WTC11 (cell line): Measurements from ENCODE around the gene VSX1. TPM values are rescaled to one million over a fixed set of nuclear protein-coding genes. Genes with fewer than 3 reads are reported as not detected.

ENCODE experiments used
- ATAC-seq: fragments of 200-7000 bp; cut with Tn5 transposase; 2 replicates; pipeline ENCODE4 v1.10.0; 2021; ENCODE audit warnings: mild to moderate bottlenecking, moderate library complexity
- CTCF ChIA-PET: fragments of 300-600 bp; sonication (Branson Sonifier 250); formaldehyde crosslinking; loops from one replicate; lab custom pipeline; 2021; ENCODE audit warnings: antibody characterized with exemption; lab: Charles Lee
- POLR2A ChIA-PET: fragments of 350-600 bp; sonication (Branson Sonifier 250); formaldehyde crosslinking; loops from one replicate; lab custom pipeline; 2021; ENCODE audit warnings: antibody characterized with exemption; lab: Charles Lee
- DNase-seq: peaks from one replicate; pipeline ENCODE4 v3.0.0; 2021; ENCODE audit warnings: low spot score
- H3K27ac Mint-ChIP-seq: 2 replicates; pipeline ENCODE4 v1.8.0; 2021; ENCODE audit warnings: mixed read lengths
- H3K27me3 Mint-ChIP-seq: 2 replicates; pipeline ENCODE4 v1.8.0; 2021; ENCODE audit warnings: low read depth, mild to moderate bottlenecking, moderate library complexity, mixed read lengths
- H3K36me3 Mint-ChIP-seq: 2 replicates; pipeline ENCODE4 v1.8.0; 2021; ENCODE audit warnings: mixed read lengths
- H3K4me1 Mint-ChIP-seq: 2 replicates; pipeline ENCODE4 v1.8.0; 2022; ENCODE audit warnings: mixed read lengths
- H3K4me3 Mint-ChIP-seq: 2 replicates; pipeline ENCODE4 v1.8.0; 2021; ENCODE audit warnings: mild to moderate bottlenecking, moderate library complexity, mixed read lengths
- H3K9me3 Mint-ChIP-seq: 2 replicates; pipeline ENCODE4 v1.8.0; 2021; ENCODE audit warnings: mixed read lengths
- AR ChIP-seq: fragments of 250-450 bp; sonication (Bioruptor Pico); IDR thresholded peaks from 2 replicates; pipeline ENCODE4 v1.9.0; 2021; ENCODE audit warnings: mild to moderate bottlenecking
- ATF1 ChIP-seq: sonication (generic); formaldehyde crosslinking; IDR thresholded peaks from 2 replicates; pipeline ENCODE4 v1.8.1; 2023; ENCODE audit warnings: mild to moderate bottlenecking, moderate library complexity, missing genetic modification reagents
- CBFB ChIP-seq: sonication (generic); formaldehyde crosslinking; IDR thresholded peaks from 2 replicates; pipeline ENCODE4 v1.8.1; 2022; ENCODE audit warnings: mild to moderate bottlenecking, low read depth, missing genetic modification reagents
- E2F4 ChIP-seq: sonication (generic); formaldehyde crosslinking; IDR thresholded peaks from 2 replicates; pipeline ENCODE4 v1.8.1; 2022; ENCODE audit warnings: low read depth, mild to moderate bottlenecking, moderate library complexity, missing genetic modification reagents, borderline replicate concordance
- FOXP4 ChIP-seq: sonication (generic); formaldehyde crosslinking; IDR thresholded peaks from 2 replicates; pipeline ENCODE4 v1.8.0; 2022; ENCODE audit warnings: mild to moderate bottlenecking, missing genetic modification reagents
- JUN ChIP-seq: sonication (generic); formaldehyde crosslinking; IDR thresholded peaks from 2 replicates; pipeline ENCODE4 v1.8.0; 2023; ENCODE audit warnings: mild to moderate bottlenecking, missing genetic modification reagents
- MAX ChIP-seq: sonication (generic); formaldehyde crosslinking; IDR thresholded peaks from 2 replicates; pipeline ENCODE4 v1.8.0; 2022; ENCODE audit warnings: mild to moderate bottlenecking, missing genetic modification reagents
- NFATC4 ChIP-seq: fragments of 250-450 bp; sonication (Bioruptor Pico); IDR thresholded peaks from 2 replicates; pipeline ENCODE4 v1.9.0; 2021; ENCODE audit warnings: mild to moderate bottlenecking
- PREB ChIP-seq: sonication (generic); formaldehyde crosslinking; IDR thresholded peaks from 2 replicates; pipeline ENCODE4 v1.8.1; 2022; ENCODE audit warnings: mild to moderate bottlenecking, missing genetic modification reagents, moderate library complexity, borderline replicate concordance
- PRRX2 ChIP-seq: fragments of 250-450 bp; sonication (Bioruptor Pico); IDR thresholded peaks from 2 replicates; pipeline ENCODE4 v1.8.0; 2021; ENCODE audit warnings: mild to moderate bottlenecking
- RELA ChIP-seq: sonication (generic); formaldehyde crosslinking; IDR thresholded peaks from 2 replicates; pipeline ENCODE4 v1.8.1; 2022; ENCODE audit warnings: missing genetic modification reagents, mild to moderate bottlenecking, borderline replicate concordance
- SMAD4 ChIP-seq: sonication (generic); formaldehyde crosslinking; IDR thresholded peaks from 2 replicates; pipeline ENCODE4 v1.8.0; 2022; ENCODE audit warnings: mild to moderate bottlenecking, missing genetic modification reagents
- USF1 ChIP-seq: sonication (generic); formaldehyde crosslinking; IDR thresholded peaks from 2 replicates; pipeline ENCODE4 v1.8.0; 2022; ENCODE audit warnings: mild to moderate bottlenecking, missing genetic modification reagents
- ZNF219 ChIP-seq: sonication (generic); formaldehyde crosslinking; IDR thresholded peaks from 2 replicates; pipeline ENCODE4 v1.8.0; 2023; ENCODE audit warnings: missing genetic modification reagents, mild to moderate bottlenecking, borderline replicate concordance
- ZNF317 ChIP-seq: sonication (generic); formaldehyde crosslinking; IDR thresholded peaks from 2 replicates; pipeline ENCODE4 v1.8.1; 2023; ENCODE audit warnings: low read depth, mild to moderate bottlenecking, moderate library complexity, missing genetic modification reagents, borderline replicate concordance
- ZNF416 ChIP-seq: fragments of 250-450 bp; sonication (Bioruptor Pico); IDR thresholded peaks from 2 replicates; pipeline ENCODE4 v1.9.0; 2021; ENCODE audit warnings: mild to moderate bottlenecking, inconsistent platforms
- total RNA-seq: library from RNA; stranded (reverse); gene quantifications from 3 replicates; pipeline ENCODE4 v1.2.3, GENCODE V29; 2021

VSX1 gene
- total RNA-seq, 1 experiment from 2014 or later, result not detected

GRCh38 chr20:25090492-25091429 is 8.8 kb upstream of the VSX1 start (continued):
- no peak for TF ChIP-seq AR
- TF ChIP-seq FOXP4 (CRISPR knock-in tag), result no peak
- no peak for TF ChIP-seq USF1 (CRISPR knock-in tag)
- no peak for TF ChIP-seq MAX
- TF ChIP-seq JUN (CRISPR knock-in tag), result no peak

- POLR2A ChIA-PET, result no interaction called here
- no peak overlapping the region for H3K27ac Mint-ChIP-seq
- CTCF ChIA-PET, result interaction anchor here (2.3 kb wide), 1 partner anchor 40 kb away, joined by 11 read pairs; no protein-coding TSS in a partner anchor
- H3K4me3 Mint-ChIP-seq, result no peak overlapping the region
- H3K36me3 Mint-ChIP-seq, result no peaks in the 10 kb centered on the region
- DNase-seq, result no peak
- H3K4me1 Mint-ChIP-seq, result peaks cover 25% of the 10 kb centered on the region
- TF ChIP-seq AR (no peak), NFATC4 (no peak), PREB (CRISPR knock-in tag) (no peak), ZNF416 (CRISPR knock-in tag) (no peak), CBFB (CRISPR knock-in tag) (no peak), ZNF317 (CRISPR knock-in tag) (no peak), ATF1 (no peak), E2F4 (CRISPR knock-in tag) (no peak), ZNF219 (no peak), PRRX2 (no peak), RELA (CRISPR knock-in tag) (no peak), SMAD4 (no peak)
- H3K27me3 Mint-ChIP-seq, result peaks cover 37% of the 10 kb centered on the region
- H3K9me3 Mint-ChIP-seq, result no peaks in the 10 kb centered on the region
- ATAC-seq, result no peak
These were observed 7.7 kb upstream of the VSX1 start for GRCh38 chr20:25089662-25090061.
